ENCODE data around the gene GAB2.
"Not testable (repeated sequence)": the region's sequence is repeated elsewhere in the genome, so short reads cannot be mapped to it uniquely, and the experiment has no call there.

GAB2 gene

GRCh38 chr11:78276311-78276710 lies 141.3 kb downstream of the GAB2 start:
- CTCF ChIA-PET = interaction anchor here (1.1 to 2.2 kb wide), 2 partner anchors 11 to 12 kb away, joined by 3 to 7 read pairs; no protein-coding TSS in a partner anchor
- Histone ChIP-seq H3K27ac (ENCODE audit: insufficient read depth in 1 of 2, low read depth in 1 of 2, low read length in 2 of 2, poor library complexity in 1 of 2, severe bottlenecking in 2 of 2) (no peak overlapping the region), H3K9me3 (ENCODE audit: control extremely low read depth in 1 of 5, control insufficient read depth in 4 of 5, insufficient read depth in 2 of 5, low read depth in 1 of 5, low read length in 4 of 5) (peaks cover 0 to 18% (median 15%) of the 10 kb centered on the region in 5 experiments), H3K36me3 (ENCODE audit: control insufficient read depth in 4 of 4, insufficient read depth in 4 of 4, low read length in 3 of 4) (peaks cover 12 to 51% (median 27%) of the 10 kb centered on the region in 4 experiments), H3K4me1 (ENCODE audit: control extremely low read depth in 1 of 4, control insufficient read depth in 4 of 4, insufficient read depth in 4 of 4, low read length in 3 of 4) (no peaks in the 10 kb centered on the region), H3K27me3 (replicated peaks in 2 of 5; ENCODE audit: control insufficient read depth in 4 of 5, insufficient read depth in 5 of 5, low read length in 4 of 5) (no peaks in the 10 kb centered on the region), H3K4me3 (ENCODE audit: control insufficient read depth in 1 of 7, extremely low read depth in 1 of 7, insufficient read depth in 4 of 7, low read depth in 2 of 7, low read length in 6 of 7) (no peak overlapping the region)
- no CpG with 5 or more reads among the region's 3 CpGs for WGBS (ENCODE audit: insufficient coverage)
- DNase-seq = no peak
- POLR2A ChIA-PET = no interaction called here

- ChIA-PET POLR2A (no interaction called here), CTCF (no interaction called here)
- H3K4me3 ChIP-seq (ENCODE audit: control insufficient read depth in 1 of 7, extremely low read depth in 1 of 7, insufficient read depth in 4 of 7, low read depth in 2 of 7, low read length in 6 of 7) = no peak overlapping the region
- peaks cover 0 to 18% (median 15%) of the 10 kb centered on the region in 5 experiments for H3K9me3 ChIP-seq (ENCODE audit: control extremely low read depth in 1 of 5, control insufficient read depth in 4 of 5, insufficient read depth in 2 of 5, low read depth in 1 of 5, low read length in 4 of 5)
- H3K4me1 ChIP-seq (ENCODE audit: control extremely low read depth in 1 of 4, control insufficient read depth in 4 of 4, insufficient read depth in 4 of 4, low read length in 3 of 4) = no peaks in the 10 kb centered on the region
- H3K27ac ChIP-seq (ENCODE audit: insufficient read depth in 1 of 2, low read depth in 1 of 2, low read length in 2 of 2, poor library complexity in 1 of 2, severe bottlenecking in 2 of 2) = no peak overlapping the region
- no peak for DNase-seq
- H3K27me3 ChIP-seq (replicated peaks in 2 of 5; ENCODE audit: control insufficient read depth in 4 of 5, insufficient read depth in 5 of 5, low read length in 4 of 5) = no peaks in the 10 kb centered on the region
- H3K36me3 ChIP-seq (ENCODE audit: control insufficient read depth in 4 of 4, insufficient read depth in 4 of 4, low read length in 3 of 4) = peaks cover 4 to 50% (median 19%) of the 10 kb centered on the region in 4 experiments
- 96% methylated on average over 3 of the region's 3 CpGs for WGBS (ENCODE audit: insufficient coverage)
Measured at GRCh38 chr11:78274739-78275138, 142.9 kb downstream of the GAB2 start.

GRCh38 chr11:78272625-78273269 lies 144.9 kb downstream of the GAB2 start:
- not testable (repeated sequence) for H3K4me3 ChIP-seq (ENCODE audit: control insufficient read depth in 1 of 7, extremely low read depth in 1 of 7, insufficient read depth in 4 of 7, low read depth in 2 of 7, low read length in 6 of 7); H3K4me1 ChIP-seq (ENCODE audit: control extremely low read depth in 1 of 4, control insufficient read depth in 4 of 4, insufficient read depth in 4 of 4, low read length in 3 of 4); DNase-seq; H3K27ac ChIP-seq (ENCODE audit: insufficient read depth in 1 of 2, low read depth in 1 of 2, low read length in 2 of 2, poor library complexity in 1 of 2, severe bottlenecking in 2 of 2); H3K27me3 ChIP-seq (replicated peaks in 2 of 5; ENCODE audit: control insufficient read depth in 4 of 5, insufficient read depth in 5 of 5, low read length in 4 of 5)
- Histone ChIP-seq H3K9me3 (ENCODE audit: control extremely low read depth in 1 of 5, control insufficient read depth in 4 of 5, insufficient read depth in 2 of 5, low read depth in 1 of 5, low read length in 4 of 5) (peaks cover 0 to 18% (median 15%) of the 10 kb centered on the region in 5 experiments), H3K36me3 (ENCODE audit: control insufficient read depth in 4 of 4, insufficient read depth in 4 of 4, low read length in 3 of 4) (peaks cover 7 to 44% (median 22%) of the 10 kb centered on the region in 4 experiments)
- WGBS (ENCODE audit: insufficient coverage) = 96% methylated on average over 4 of the region's 6 CpGs
- ChIA-PET CTCF (interaction anchor here (1.2 kb wide), 1 partner anchor 143 kb away, joined by 6 read pairs; no protein-coding TSS in a partner anchor), POLR2A (interaction anchor here (0.6 kb wide), 1 partner anchor 33 kb away, joined by 4 read pairs; no protein-coding TSS in a partner anchor)

DNA sequence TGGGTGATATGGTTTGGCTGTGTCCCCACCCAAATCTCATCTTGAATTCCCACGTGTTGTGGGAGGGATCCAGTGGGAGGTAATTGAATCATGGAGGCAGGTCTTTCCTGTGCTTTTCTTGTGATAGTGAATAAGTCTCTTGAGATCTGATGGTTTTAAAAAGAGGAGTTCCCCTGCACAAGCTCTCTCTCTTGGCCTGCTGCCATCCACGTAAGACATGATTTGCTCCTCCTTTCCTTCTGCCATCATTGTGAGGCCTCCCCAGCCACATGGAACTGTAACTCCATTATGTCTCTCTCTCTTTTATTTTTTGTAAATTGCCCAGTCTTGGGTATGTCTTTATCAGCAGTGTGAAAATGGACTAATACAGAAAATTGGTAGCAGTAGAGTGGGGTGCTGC lies 145.8 kb downstream of the GAB2 start:
- no CpG with 5 or more reads among the region's 2 CpGs for WGBS (ENCODE audit: insufficient coverage)
- peaks cover 7 to 44% (median 20%) of the 10 kb centered on the region in 4 experiments for H3K36me3 ChIP-seq (ENCODE audit: control insufficient read depth in 4 of 4, insufficient read depth in 4 of 4, low read length in 3 of 4)
- peaks cover 0 to 18% (median 15%) of the 10 kb centered on the region in 5 experiments for H3K9me3 ChIP-seq (ENCODE audit: control extremely low read depth in 1 of 5, control insufficient read depth in 4 of 5, insufficient read depth in 2 of 5, low read depth in 1 of 5, low read length in 4 of 5)
- H3K27ac ChIP-seq (ENCODE audit: insufficient read depth in 1 of 2, low read depth in 1 of 2, low read length in 2 of 2, poor library complexity in 1 of 2, severe bottlenecking in 2 of 2); H3K4me1 ChIP-seq (ENCODE audit: control extremely low read depth in 1 of 4, control insufficient read depth in 4 of 4, insufficient read depth in 4 of 4, low read length in 3 of 4); DNase-seq; H3K4me3 ChIP-seq (ENCODE audit: control insufficient read depth in 1 of 7, extremely low read depth in 1 of 7, insufficient read depth in 4 of 7, low read depth in 2 of 7, low read length in 6 of 7); POLR2A ChIA-PET; H3K27me3 ChIP-seq (replicated peaks in 2 of 5; ENCODE audit: control insufficient read depth in 4 of 5, insufficient read depth in 5 of 5, low read length in 4 of 5): not testable (repeated sequence)
- CTCF ChIA-PET = interaction anchor here (2.1 kb wide), 1 partner anchor 14 kb away, joined by 4 read pairs; no protein-coding TSS in a partner anchor

GRCh38 chr11:78270971-78271370 lies 146.6 kb downstream of the GAB2 start:
- Histone ChIP-seq H3K4me3 (ENCODE audit: control insufficient read depth in 1 of 7, extremely low read depth in 1 of 7, insufficient read depth in 4 of 7, low read depth in 2 of 7, low read length in 6 of 7) (no peak overlapping the region), H3K9me3 (ENCODE audit: control extremely low read depth in 1 of 5, control insufficient read depth in 4 of 5, insufficient read depth in 2 of 5, low read depth in 1 of 5, low read length in 4 of 5) (peaks cover 0 to 18% (median 15%) of the 10 kb centered on the region in 5 experiments), H3K36me3 (ENCODE audit: control insufficient read depth in 4 of 4, insufficient read depth in 4 of 4, low read length in 3 of 4) (peaks cover 7 to 44% (median 20%) of the 10 kb centered on the region in 4 experiments), H3K27ac (ENCODE audit: insufficient read depth in 1 of 2, low read depth in 1 of 2, low read length in 2 of 2, poor library complexity in 1 of 2, severe bottlenecking in 2 of 2) (no peak overlapping the region), H3K27me3 (replicated peaks in 2 of 5; ENCODE audit: control insufficient read depth in 4 of 5, insufficient read depth in 5 of 5, low read length in 4 of 5) (no peaks in the 10 kb centered on the region), H3K4me1 (ENCODE audit: control extremely low read depth in 1 of 4, control insufficient read depth in 4 of 4, insufficient read depth in 4 of 4, low read length in 3 of 4) (peaks cover 0 to 5% (median 1%) of the 10 kb centered on the region in 4 experiments)
- 100% methylated on average over 2 of the region's 2 CpGs for WGBS (ENCODE audit: insufficient coverage)
- POLR2A ChIA-PET = no interaction called here
- CTCF ChIA-PET = interaction anchor here (1.2 to 2.1 kb wide), 3 partner anchors 10 to 28 kb away, joined by 3 to 7 read pairs (median 4); no protein-coding TSS in a partner anchor
- DNase-seq = no peak

DNA sequence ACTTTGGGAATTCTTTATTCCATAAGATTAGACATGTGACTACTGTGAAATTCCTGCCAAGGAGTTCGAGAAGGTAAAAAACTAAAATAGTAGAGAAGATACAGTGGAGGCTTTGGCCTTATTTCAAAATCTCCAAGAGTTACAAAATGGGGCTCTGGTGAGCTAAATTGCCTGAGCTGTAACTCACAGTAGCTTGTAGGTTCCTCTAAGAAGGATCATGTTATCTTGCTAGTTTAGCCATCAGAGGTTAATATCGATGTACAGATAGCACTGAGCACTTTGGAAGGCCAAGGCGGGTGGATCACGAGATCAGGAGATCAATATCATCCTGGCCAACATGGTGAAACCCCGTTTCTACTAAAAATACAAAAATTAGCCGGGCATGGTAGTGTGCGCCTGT lies 147.8 kb downstream of the GAB2 start:
- peaks cover 4 to 42% (median 19%) of the 10 kb centered on the region in 4 experiments for H3K36me3 ChIP-seq (ENCODE audit: control insufficient read depth in 4 of 4, insufficient read depth in 4 of 4, low read length in 3 of 4)
- 95% methylated on average over 4 of the region's 7 CpGs for WGBS (ENCODE audit: insufficient coverage)
- H3K9me3 ChIP-seq (ENCODE audit: control extremely low read depth in 1 of 5, control insufficient read depth in 4 of 5, insufficient read depth in 2 of 5, low read depth in 1 of 5, low read length in 4 of 5) = peaks cover 0 to 18% (median 15%) of the 10 kb centered on the region in 5 experiments
- no peaks in the 10 kb centered on the region for H3K27me3 ChIP-seq (replicated peaks in 2 of 5; ENCODE audit: control insufficient read depth in 4 of 5, insufficient read depth in 5 of 5, low read length in 4 of 5)
- no peak overlapping the region for H3K4me3 ChIP-seq (ENCODE audit: control insufficient read depth in 1 of 7, extremely low read depth in 1 of 7, insufficient read depth in 4 of 7, low read depth in 2 of 7, low read length in 6 of 7)
- ChIA-PET CTCF (interaction anchor here (1.2 to 2.1 kb wide), 3 partner anchors 9 to 29 kb away, joined by 3 to 7 read pairs (median 4); no protein-coding TSS in a partner anchor), POLR2A (no interaction called here)
- H3K27ac ChIP-seq (ENCODE audit: insufficient read depth in 1 of 2, low read depth in 1 of 2, low read length in 2 of 2, poor library complexity in 1 of 2, severe bottlenecking in 2 of 2) = no peak overlapping the region
- H3K4me1 ChIP-seq (ENCODE audit: control extremely low read depth in 1 of 4, control insufficient read depth in 4 of 4, insufficient read depth in 4 of 4, low read length in 3 of 4) = peaks cover 0 to 5% (median 1%) of the 10 kb centered on the region in 4 experiments
- no peak for DNase-seq
